ENCODE results near the gene ALG8.

DNA sequence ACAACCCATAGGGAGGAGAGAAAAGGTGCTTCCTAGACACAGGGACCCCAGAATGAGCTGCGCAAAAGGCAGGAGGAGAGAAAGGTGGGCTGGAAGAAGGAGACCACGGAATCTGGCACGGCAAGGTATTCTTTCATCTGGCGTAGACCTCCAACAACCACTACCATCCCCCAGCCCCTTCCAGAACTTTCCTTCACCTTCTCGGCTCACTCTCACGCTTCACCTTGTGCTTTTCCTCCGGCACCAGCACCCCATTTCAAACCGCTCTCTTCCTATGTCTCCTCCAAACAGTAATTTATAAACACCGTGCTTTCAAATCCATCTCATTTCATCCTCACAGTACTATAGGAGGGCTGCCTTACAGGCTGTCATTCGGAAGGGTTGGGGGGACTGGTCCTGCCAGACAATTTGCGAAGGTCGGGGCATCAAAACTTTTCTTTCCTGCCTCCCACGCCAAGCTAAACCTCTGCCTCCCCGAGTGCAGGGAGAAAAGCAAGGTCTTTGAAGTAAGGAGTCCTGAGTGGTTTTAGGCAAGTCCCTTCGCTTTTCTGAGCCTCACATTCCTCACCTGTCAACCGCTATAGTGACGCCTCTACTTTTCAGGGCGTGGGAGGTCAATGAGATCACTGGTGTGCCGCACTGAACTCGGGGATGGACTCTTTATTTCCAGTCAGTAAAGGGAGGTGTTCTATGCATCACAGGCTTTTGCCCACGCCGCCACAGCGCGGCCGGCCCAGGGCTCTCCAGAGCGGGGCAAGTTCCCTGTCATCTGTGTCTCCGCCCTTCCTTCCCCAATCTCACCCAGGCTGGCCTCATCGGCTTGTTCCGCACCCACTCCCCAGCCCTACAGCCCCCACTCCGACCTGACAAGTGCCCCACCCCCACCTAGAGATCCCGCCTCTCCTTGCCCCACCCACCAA, 48.2 kb upstream of the ALG8 start:
- TF ChIP-seq, protein P1, sequence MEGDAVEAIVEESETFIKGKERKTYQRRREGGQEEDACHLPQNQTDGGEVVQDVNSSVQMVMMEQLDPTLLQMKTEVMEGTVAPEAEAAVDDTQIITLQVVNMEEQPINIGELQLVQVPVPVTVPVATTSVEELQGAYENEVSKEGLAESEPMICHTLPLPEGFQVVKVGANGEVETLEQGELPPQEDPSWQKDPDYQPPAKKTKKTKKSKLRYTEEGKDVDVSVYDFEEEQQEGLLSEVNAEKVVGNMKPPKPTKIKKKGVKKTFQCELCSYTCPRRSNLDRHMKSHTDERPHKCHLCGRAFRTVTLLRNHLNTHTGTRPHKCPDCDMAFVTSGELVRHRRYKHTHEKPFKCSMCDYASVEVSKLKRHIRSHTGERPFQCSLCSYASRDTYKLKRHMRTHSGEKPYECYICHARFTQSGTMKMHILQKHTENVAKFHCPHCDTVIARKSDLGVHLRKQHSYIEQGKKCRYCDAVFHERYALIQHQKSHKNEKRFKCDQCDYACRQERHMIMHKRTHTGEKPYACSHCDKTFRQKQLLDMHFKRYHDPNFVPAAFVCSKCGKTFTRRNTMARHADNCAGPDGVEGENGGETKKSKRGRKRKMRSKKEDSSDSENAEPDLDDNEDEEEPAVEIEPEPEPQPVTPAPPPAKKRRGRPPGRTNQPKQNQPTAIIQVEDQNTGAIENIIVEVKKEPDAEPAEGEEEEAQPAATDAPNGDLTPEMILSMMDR (IDR thresholded peaks at IDR 0.05): no peak
- no peak for TF ChIP-seq POLR2A (IDR thresholded peaks at IDR 0.05)
